ENCODE data around the gene LIPN.

- no peak for TF ChIP-seq EZH2phosphoT487 (IDR thresholded peaks at IDR 0.05; ENCODE audit: insufficient read depth, low read depth)
- TF ChIP-seq EZH2 (IDR thresholded peaks at IDR 0.05; ENCODE audit: insufficient read depth, poor library complexity, severe bottlenecking) = no peak
Observed at GRCh38 chr10:88759366-88760101, at the start of gene LIPN.
